Endothelial cell of umbilical vein (primary cell): ENCODE results near the gene DOCK6. TPM values are rescaled to one million over a fixed set of nuclear protein-coding genes. Genes with fewer than 3 reads are reported as not detected.

ENCODE experiments used
- BruUV-seq: library from RNA; stranded (reverse); fragments of 400-500 nt; replicated peaks from 2 replicates; lab custom pipeline; 2021; lab: Mats Ljungman, UMichigan
- CTCF ChIA-PET: fragments of 300-600, 350-600 bp; sonication (Branson Sonifier 250); formaldehyde crosslinking; loops from one replicate; lab custom pipeline; 2021; ENCODE audit warnings: antibody characterized with exemption, inconsistent platforms; lab: Charles Lee
- POLR2A ChIA-PET: fragments of 300-600, 350-600 bp; sonication (Branson Sonifier 250); formaldehyde crosslinking; loops from one replicate; lab custom pipeline; 2021; ENCODE audit warnings: antibody characterized with exemption, inconsistent platforms; lab: Charles Lee
- DNase-seq: peaks from one replicate; pipeline ENCODE4 v3.0.0-alpha.2; 2011; ENCODE audit warnings: low read depth, low spot score
- FAIRE-seq: peaks from 2 replicates; lab custom pipeline; 2011; peaks lifted over from hg19 to GRCh38; lab: Jason Lieb, UNC
- H2AFZ ChIP-seq: 2 replicates; pipeline ENCODE4 v1.6.0; 2012; ENCODE audit warnings: low read depth, low read length, control low read depth, inconsistent platforms
- H3K27ac ChIP-seq: 2 replicates; pipeline ENCODE4 v1.5.1; 2011; ENCODE audit warnings: low read depth, mild to moderate bottlenecking, control low read depth, low read length, moderate library complexity; ENCODE audit not compliant: insufficient read depth
- H3K27me3 ChIP-seq, 2 experiments: 2 replicates each; pipeline versions ENCODE4 v1.6.0 to v1.6.1; 2011; ENCODE audit warnings: low read length in 2 of 2, mixed read lengths in 1 of 2; ENCODE audit not compliant: control insufficient read depth in 2 of 2, insufficient read depth in 2 of 2
- H3K36me3 ChIP-seq, 2 experiments: 2 replicates in 1 of 2; 3 replicates in 1 of 2; pipeline ENCODE4 v1.5.1; 2011; ENCODE audit warnings: low read length in 2 of 2, mild to moderate bottlenecking in 1 of 2, moderate library complexity in 1 of 2; ENCODE audit not compliant: control insufficient read depth in 2 of 2, insufficient read depth in 2 of 2; ENCODE audit errors: extremely low read depth in 1 of 2
- H3K4me1 ChIP-seq: 3 replicates; pipeline ENCODE4 v1.5.1; 2011; ENCODE audit warnings: mild to moderate bottlenecking, low read length; ENCODE audit not compliant: control insufficient read depth, insufficient read depth; ENCODE audit errors: extremely low read depth
- H3K4me2 ChIP-seq: 2 replicates; pipeline ENCODE4 v1.6.1; 2011; ENCODE audit warnings: low read length, control low read depth, mixed read lengths; ENCODE audit not compliant: insufficient read depth
- H3K4me3 ChIP-seq, 3 experiments: fragments of 200-600 bp in 1 of 3; sonication (generic), shearing (Covaris generic) in 1 of 3; replicated peaks in 1 of 3; 2 replicates each; pipeline ENCODE4 v1.5.1; 2011 to 2016; ENCODE audit warnings: control low read depth in 3 of 3, low read length in 3 of 3, mild to moderate bottlenecking in 2 of 3, inconsistent platforms in 1 of 3, low read depth in 1 of 3, moderate library complexity in 1 of 3; ENCODE audit not compliant: insufficient read depth in 1 of 3
- H3K79me2 ChIP-seq: 2 replicates; pipeline ENCODE4 v1.6.0; 2012; ENCODE audit warnings: low read length, inconsistent platforms; ENCODE audit not compliant: control insufficient read depth, insufficient read depth
- H3K9ac ChIP-seq: replicated peaks from 2 replicates; pipeline ENCODE3; 2011; ENCODE audit warnings: low read length, control low read depth; ENCODE audit not compliant: insufficient read depth; ENCODE audit errors: extremely low read depth
- H3K9me1 ChIP-seq: replicated peaks from 3 replicates; pipeline ENCODE4 v1.6.0; 2011; ENCODE audit warnings: mild to moderate bottlenecking, low read length; ENCODE audit not compliant: control insufficient read depth, insufficient read depth; ENCODE audit errors: extremely low read depth
- H3K9me3 ChIP-seq: replicated peaks from 2 replicates; pipeline ENCODE4 v1.5.1; 2012; ENCODE audit warnings: low read length, inconsistent platforms; ENCODE audit not compliant: control insufficient read depth, insufficient read depth
- H4K20me1 ChIP-seq: replicated peaks from 2 replicates; pipeline ENCODE3; 2011; ENCODE audit warnings: mild to moderate bottlenecking, low read length; ENCODE audit not compliant: control insufficient read depth, insufficient read depth; ENCODE audit errors: extremely low read depth
- EZH2 ChIP-seq: IDR thresholded peaks from 2 replicates; pipeline ENCODE4 v1.6.1; 2012; ENCODE audit warnings: borderline replicate concordance, low read depth, mild to moderate bottlenecking, moderate library complexity, low read length, inconsistent platforms; ENCODE audit not compliant: severe bottlenecking
- FOS ChIP-seq: IDR thresholded peaks from 2 replicates; pipeline ENCODE4 v1.6.1; 2011; ENCODE audit warnings: mild to moderate bottlenecking, low read length, moderate library complexity, borderline replicate concordance; ENCODE audit not compliant: insufficient read depth
- GATA2 ChIP-seq: IDR thresholded peaks from 2 replicates; pipeline ENCODE4 v1.7.0; 2011; ENCODE audit warnings: low read depth, mild to moderate bottlenecking, moderate library complexity, mixed read lengths, low read length; ENCODE audit not compliant: insufficient read length, insufficient read depth
- MAX ChIP-seq: IDR thresholded peaks from 2 replicates; pipeline ENCODE4 v1.6.1; 2011; ENCODE audit not compliant: insufficient read depth, insufficient read length
- MYC ChIP-seq: IDR thresholded peaks from one replicate; pipeline ENCODE4 v1.6.1; 2011; ENCODE audit warnings: mild to moderate bottlenecking, low read depth, low read length
- POLR2AphosphoS5 ChIP-seq: IDR thresholded peaks from 2 replicates; pipeline ENCODE4 v1.6.1; 2012; ENCODE audit warnings: low read depth, mild to moderate bottlenecking, control low read depth, low read length, moderate library complexity; ENCODE audit not compliant: insufficient read depth
- dilution Hi-C: fragments of 300-500 bp; cut with MboI; formaldehyde crosslinking; loops from one replicate; pipeline ENCODE4 v1.15.0; 2019; ENCODE audit warnings: low sequenced_read_pairs; ENCODE audit not compliant: extremely low pct_ligation_motif_present
- intact Hi-C: fragments of 100-400 bp; cut with micrococcal nuclease; formaldehyde crosslinking; loops from one replicate; pipeline ENCODE4 v1.10.0; 2022
- polyA plus RNA-seq, 4 experiments: library from polyadenylated mRNA; depleted of rRNA in 3 of 4; stranded (reverse) in 3 of 4; unstranded in 1 of 4; fragments of >200 nt; gene quantifications; 2 replicates each; pipeline versions ENCODE4 v1.2.1 to v1.2.3, GENCODE V29; 2011 to 2012; ENCODE audit warnings: missing spikeins in 1 of 4
- total RNA-seq: library from RNA; stranded (reverse); gene quantifications from 2 replicates; pipeline ENCODE4 v1.2.3, GENCODE V29; 2021

The DOCK6 gene
- total and polyA plus RNA-seq, 2 donors (not counting 3 experiments of a cell fraction or from before 2014, with no cell fraction given) = 126 to 334 TPM

- dilution Hi-C loops (no loop called here), intact Hi-C loops (no loop called here)
- Histone ChIP-seq H3K36me3 (peaks cover 0 to 39% of the 10 kb centered on the region in 2 experiments), H3K4me2 (no peak overlapping the region), H3K9me1 (no peaks in the 10 kb centered on the region), H3K4me1 (peaks cover 5% of the 10 kb centered on the region), H3K27ac (no peak overlapping the region), H3K9ac (no peak overlapping the region), H2AFZ (no peak overlapping the region), H3K27me3 (no peaks in the 10 kb centered on the region), H4K20me1 (no peaks in the 10 kb centered on the region), H3K4me3 (no peak overlapping the region), H3K9me3 (no peaks in the 10 kb centered on the region), H3K79me2 (no peaks in the 10 kb centered on the region)
- POLR2A ChIA-PET = no interaction called here
- DNase-seq (no peak), FAIRE-seq (no peak)
- no peak for TF ChIP-seq FOS
- TF ChIP-seq MYC = no peak
- TF ChIP-seq MAX = no peak
- TF ChIP-seq POLR2AphosphoS5 = no peak
- TF ChIP-seq GATA2 = no peak
- TF ChIP-seq EZH2 = no peak
- CTCF ChIA-PET = interaction anchor here (5.9 to 7.6 kb wide), 2 partner anchors 83 to 173 kb away, joined by 27 to 116 read pairs; no protein-coding TSS in a partner anchor
- BruUV-seq = no TSS peak
These were observed 53.5 kb downstream of the DOCK6 start for GRCh38 chr19:11208561-11209471.
